HG02678 (cell line): ENCODE results near the gene NME7.

Experiments used
- ATAC-seq: cut with Tn5 transposase; IDR thresholded peaks from one replicate; pipeline ENCODE4 v1.9.1; 2021; ENCODE audit warnings: mild to moderate bottlenecking, moderate library complexity; ENCODE audit not compliant: unreplicated experiment

The NME7 gene

GRCh38 chr1:169110689-169111447 is 256.7 kb downstream of the NME7 start:
- no peak for ATAC-seq

GRCh38 chr1:169110236-169110635 is 257.4 kb downstream of the NME7 start:
- no peak for ATAC-seq

DNA sequence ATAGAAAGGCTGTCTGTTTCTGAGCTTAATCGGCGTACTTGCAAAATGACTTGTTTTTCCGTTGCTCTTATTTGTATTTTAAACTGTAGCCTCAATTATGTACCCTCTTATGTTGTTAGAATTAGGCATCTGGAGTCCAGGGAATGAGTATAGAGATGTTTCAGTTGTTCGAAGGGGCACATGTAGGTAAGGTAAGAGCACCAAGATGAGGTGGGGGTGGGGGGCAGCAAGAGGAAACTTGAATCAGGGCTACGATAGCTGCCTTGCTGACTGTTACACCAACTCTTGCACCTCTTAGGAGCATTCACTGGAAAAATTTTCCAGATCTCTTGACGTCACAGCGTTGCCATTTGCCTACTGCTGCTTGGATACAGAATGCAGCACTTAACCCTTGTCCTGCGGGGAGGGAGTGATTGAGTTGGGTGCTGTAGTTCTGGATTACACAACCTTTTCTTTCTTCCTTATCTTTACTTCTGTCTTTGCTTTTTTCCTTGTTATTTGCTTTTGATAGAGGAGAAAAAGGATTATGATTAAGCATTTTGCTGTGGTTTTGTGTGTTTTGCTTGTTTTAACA is 257.9 kb downstream of the NME7 start:
- ATAC-seq, result no peak

DNA sequence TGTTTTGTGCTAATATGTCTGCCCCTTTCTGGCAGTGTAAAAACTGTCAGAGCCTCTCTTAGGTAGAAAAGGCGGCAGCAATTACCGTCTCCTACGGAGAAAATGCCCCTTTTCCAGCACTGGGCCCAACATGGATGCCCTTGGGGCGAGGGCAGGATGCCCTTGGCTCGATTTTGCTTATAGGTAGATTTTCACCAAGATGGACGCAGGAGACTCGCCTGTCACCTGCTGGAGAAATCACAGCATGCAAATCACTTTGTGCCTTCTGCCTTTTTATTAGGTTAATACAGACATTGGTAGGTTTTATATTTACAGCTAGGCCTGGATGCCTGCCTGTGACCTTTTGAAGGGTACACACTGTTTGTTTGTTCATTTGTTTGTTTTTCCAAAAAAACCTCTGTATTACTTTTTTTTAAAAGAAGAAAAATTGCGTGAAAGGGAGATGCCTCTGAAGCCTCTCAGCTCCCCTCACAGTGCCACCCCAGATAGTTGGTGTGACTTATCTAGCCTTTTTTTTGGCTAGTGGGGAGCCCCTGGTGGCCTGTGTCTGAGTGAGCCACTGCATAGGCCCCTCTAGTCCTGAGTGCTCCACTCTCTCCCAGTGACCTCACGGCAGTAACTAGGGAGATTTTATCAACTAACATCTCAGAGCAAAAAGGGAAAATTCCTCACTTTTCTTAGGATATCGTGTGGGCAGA is 258.6 kb downstream of the NME7 start:
- no peak for ATAC-seq

GRCh38 chr1:169108223-169108622 is 259.4 kb downstream of the NME7 start:
- ATAC-seq, result no peak

GRCh38 chr1:169107603-169108208 is 259.9 kb downstream of the NME7 start:
- no peak for ATAC-seq

- ATAC-seq, result no peak
Measured at GRCh38 chr1:169106921-169107602, 260.5 kb downstream of the NME7 start.

- ATAC-seq, result peak; percentile 85
Measured at GRCh38 chr1:169106095-169106920, 261.3 kb downstream of the NME7 start, which contains the start of gene ATP1B1. TSS of gene ATP1B1 (plus strand) at chr1:169106690. CDS start at chr1:169106830, 140 bp downstream.

- ATAC-seq, result peak; percentile 39
Measured at GRCh38 chr1:169105434-169106094, 262.0 kb downstream of the NME7 start.

DNA sequence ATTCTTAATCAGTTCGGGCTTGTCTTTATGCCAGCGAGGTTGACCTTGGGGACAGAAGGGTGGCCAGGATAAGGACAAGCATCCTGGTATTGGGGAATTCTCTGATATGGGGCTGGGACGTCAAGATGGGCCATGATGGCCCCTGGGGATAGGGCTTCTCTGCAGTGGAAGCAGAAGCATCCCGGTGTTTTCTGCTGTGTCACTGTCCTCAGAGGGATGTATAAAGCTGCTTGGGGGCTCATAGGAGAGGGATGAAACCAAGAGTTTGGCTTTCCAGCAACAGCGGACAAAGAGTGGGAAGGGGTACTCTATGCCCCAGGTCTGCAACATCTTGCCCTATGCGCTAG is 262.5 kb downstream of the NME7 start:
- no peak for ATAC-seq

DNA sequence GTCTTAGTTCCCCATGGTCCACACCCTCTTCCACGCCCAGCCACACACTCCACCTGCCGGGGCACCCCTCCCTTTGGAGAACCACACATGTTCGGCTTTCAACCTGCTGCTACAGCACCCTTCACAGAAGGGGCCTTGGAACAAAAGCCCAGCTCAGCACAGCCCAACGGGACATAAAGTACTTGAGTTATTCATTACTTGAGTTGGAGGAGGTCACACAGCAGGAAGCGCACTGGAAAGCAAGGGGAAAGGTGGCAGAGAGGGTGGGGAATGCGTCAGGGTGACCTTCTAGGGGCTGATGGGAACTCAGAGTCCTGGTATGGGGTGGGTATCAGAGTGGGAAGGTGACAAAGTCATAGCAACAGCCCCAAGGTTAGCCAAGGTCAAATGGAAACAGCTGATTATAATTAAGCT is 264.1 kb downstream of the NME7 start:
- ATAC-seq, result no peak

DNA sequence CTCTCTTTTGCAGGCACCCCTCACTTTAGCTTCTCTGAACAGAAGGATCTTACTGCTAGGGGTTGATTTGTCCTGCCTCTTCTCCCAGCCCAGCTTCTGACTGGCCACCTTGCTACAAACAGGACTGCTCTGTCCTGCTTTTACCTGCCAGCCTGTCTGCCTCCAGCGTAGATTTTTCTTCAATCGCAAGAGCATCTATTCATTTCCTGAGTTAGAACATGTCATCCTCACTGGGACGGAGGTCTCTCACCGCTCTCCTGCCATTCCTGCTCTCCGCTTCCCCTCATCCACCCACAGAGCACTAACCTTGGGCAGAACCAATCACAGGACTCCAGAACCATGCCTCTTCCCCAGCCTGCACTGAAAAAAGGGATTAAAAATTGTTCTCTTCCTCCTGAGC is 264.6 kb downstream of the NME7 start:
- no peak for ATAC-seq

DNA sequence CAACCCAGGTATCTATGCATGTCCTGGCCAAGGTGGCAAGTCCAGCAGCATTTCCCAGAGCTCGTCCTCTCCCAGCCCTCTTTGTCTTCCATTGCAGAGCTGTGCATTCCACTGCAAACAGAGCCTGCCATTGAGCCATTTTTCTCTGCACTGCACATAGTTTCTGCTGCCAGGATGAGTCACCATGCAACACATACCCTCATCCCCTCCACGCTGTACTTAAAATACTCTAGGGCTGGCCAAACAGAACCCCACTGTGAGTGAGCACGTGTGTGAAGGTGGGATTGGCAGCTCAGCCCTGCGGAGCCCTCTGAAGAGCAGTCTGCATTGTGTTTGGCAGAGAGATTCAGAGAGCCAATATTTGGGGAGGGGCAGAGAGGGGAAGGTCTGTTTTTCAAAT is 265.0 kb downstream of the NME7 start:
- no peak for ATAC-seq

DNA sequence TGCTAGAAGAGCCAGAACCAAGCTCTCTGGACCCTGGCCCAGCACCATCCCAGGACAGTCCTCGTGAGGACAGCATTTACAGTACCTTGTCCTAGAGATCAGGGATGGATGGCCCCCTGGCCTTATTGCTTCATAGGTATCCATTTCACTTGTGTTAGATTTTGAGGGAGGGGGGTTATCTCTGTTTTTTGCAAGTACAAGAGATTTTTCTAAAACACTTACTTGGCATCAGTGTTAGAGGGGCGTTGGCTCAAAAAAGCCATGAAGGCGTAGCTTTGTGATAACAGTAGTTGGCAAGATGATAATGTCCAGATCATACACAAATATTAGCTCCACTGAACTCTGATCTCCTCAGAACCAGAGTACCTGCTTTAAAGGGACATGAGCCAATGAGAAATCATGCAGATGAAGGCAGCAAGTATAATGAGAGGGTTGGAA is 266.9 kb downstream of the NME7 start:
- no peak for ATAC-seq

DNA sequence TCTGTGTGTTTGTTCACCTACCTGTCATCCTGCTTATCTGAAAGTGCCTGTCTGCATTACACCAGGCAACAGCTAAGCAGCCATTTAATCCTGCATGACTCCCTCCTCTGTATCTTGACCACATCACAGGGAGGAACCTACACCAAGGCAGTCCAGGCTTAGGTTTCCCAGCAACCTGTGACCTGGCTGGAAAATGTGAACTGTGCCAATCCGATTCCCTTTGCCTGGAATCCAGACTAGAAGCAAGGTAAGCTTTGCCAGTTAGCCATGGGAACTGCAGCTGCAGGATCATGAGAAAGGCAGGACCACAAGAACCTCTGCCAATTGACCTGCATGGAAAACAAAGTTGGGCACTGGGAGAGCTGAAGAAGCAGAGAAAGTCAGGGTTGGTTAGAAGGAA is 267.4 kb downstream of the NME7 start:
- no peak for ATAC-seq

DNA sequence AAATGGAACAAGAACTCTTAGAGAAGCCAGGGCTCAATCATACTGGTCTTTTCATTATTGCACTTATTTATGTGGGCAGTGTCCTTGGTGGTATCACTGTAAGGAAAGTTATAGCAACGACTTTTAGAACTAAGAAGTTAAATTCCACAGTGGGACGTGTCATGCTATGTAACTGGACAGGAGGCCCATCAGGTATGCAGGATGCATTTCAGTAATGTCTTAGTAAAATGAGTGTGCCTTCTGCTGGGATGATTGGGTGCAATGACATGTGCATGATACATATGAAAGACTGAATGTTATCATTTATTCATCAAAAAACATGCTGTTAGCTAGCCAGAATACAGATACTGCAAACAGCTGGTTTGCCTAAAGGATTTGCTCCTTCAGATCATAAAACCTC is 268.0 kb downstream of the NME7 start:
- ATAC-seq, result no peak

DNA sequence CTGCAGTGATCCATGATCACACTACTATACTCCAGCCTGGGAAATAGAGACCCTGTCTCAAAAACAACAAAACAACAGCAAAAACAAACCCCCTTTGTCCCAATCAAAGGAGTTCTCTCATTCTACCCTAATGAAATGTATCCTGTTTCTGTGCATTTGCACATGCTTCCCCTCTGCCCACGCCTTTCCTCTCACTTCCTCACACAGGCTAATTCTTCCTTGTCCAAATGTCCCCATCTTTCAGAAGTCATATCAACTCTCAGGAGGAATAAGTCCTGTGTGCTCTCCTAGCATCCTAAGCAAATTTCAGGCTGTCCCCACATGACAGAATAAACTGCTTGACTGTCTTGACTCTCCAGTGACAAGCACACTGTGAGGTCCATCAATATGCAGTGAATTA is 269.2 kb downstream of the NME7 start:
- peak; percentile 45 for ATAC-seq

DNA sequence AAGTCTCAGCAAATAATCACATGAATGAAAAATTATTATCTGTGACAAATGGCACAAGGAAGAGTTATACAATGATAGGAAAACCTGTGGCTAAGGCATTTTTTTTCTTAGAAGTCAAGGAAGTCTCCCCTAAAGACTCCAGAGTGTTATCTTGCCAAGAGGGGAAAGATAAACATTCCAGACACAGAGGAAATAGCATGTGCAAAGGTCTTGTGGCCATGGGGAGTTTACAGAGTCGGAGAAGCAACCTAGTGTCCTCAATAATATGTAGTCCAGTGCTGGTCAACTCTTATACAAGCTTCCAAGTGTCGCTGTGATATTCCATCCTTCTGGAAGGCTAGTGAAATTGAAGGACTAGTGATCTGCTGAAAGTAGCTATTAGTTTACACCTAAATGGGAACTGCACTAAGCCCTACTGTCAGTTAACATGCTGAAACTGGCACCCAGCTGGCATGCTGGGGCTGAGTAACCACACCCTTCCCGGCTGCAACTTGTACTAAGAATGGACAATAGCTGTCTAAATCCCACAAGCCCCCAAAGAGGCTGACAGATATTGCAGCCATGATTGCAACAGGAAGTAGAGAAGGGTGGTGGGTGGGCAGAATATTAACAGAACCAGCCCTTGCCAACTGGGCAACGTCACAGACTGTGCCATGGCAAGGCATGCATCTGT is 272.6 kb downstream of the NME7 start:
- no peak for ATAC-seq

GRCh38 chr1:169092399-169092798 is 275.2 kb downstream of the NME7 start:
- ATAC-seq, result no peak
